D721Med (cell line): ENCODE results near the gene SHANK1.

Experiments used
- DNase-seq: peaks from one replicate; pipeline ENCODE4 v3.0.0; 2011; ENCODE audit warnings: low spot score; ENCODE audit not compliant: insufficient read length
- FAIRE-seq: peaks from 2 replicates; lab custom pipeline; 2011; peaks lifted over from hg19 to GRCh38; lab: Jason Lieb, UNC
- TF ChIP-seq, protein P1 (sequence below): IDR thresholded peaks from 2 replicates; pipeline ENCODE4 v1.5.1; 2012; ENCODE audit warnings: mild to moderate bottlenecking, control low read depth; ENCODE audit not compliant: insufficient read depth; ENCODE audit errors: missing control alignments

SHANK1 gene

DNA sequence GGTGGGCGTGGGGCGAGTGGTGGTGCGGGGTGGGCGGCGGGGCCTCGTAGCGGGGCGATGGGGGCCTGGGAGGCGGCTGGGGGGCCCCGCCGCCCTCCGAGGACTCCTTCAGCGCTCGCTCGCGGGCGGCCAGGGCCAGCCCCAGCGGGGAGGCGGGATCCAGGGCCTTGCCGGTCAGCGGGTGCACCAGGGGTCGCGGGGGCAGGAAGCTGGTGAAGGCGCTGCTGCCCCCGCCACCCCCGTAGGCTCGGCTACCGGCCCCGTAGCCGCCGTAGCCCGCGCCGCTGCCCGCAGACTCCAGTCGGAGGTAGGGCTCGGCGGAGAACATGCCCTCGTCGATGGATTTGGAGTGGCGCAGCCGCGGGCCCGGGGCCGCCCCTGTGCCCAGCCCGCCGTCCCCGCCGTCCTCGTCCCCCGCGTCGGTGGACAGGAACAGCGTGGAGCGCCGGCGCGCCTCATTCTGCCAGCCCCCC is 51.8 kb downstream of the SHANK1 start:
- FAIRE-seq (no peak), DNase-seq (no peak)
- TF ChIP-seq, protein P1, sequence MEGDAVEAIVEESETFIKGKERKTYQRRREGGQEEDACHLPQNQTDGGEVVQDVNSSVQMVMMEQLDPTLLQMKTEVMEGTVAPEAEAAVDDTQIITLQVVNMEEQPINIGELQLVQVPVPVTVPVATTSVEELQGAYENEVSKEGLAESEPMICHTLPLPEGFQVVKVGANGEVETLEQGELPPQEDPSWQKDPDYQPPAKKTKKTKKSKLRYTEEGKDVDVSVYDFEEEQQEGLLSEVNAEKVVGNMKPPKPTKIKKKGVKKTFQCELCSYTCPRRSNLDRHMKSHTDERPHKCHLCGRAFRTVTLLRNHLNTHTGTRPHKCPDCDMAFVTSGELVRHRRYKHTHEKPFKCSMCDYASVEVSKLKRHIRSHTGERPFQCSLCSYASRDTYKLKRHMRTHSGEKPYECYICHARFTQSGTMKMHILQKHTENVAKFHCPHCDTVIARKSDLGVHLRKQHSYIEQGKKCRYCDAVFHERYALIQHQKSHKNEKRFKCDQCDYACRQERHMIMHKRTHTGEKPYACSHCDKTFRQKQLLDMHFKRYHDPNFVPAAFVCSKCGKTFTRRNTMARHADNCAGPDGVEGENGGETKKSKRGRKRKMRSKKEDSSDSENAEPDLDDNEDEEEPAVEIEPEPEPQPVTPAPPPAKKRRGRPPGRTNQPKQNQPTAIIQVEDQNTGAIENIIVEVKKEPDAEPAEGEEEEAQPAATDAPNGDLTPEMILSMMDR, result no peak

DNA sequence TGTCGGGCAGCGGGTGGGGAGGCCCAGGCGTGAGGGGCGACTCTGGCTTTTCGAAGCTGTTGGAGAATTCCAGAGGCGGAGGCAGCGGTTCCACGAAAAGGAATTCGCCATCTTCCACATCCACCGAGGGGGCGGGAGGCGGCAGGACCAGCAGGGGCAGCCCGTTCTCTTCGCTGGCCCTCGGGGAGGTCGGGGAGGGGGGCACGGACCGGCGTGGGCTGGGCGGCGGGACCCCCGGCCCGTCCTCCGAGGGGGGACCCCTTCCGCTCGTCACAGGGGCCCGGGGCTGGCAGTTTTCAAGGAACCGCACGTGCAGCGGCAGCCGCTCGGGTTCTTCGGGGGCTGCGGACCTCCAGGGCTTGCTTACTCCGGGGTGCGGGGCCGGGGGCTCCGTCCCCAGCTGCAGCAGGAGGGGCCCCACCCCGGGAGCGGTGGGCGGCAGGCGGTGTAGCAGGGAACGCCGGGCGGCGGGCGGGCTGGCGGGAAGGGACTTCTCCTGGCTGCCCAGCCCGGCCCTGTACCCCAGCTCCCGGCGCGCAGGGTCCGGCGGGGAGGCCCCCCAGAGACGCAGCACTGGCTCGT is 52.3 kb downstream of the SHANK1 start:
- FAIRE-seq (no peak), DNase-seq (no peak)
- TF ChIP-seq, protein P1, result no peak

DNA sequence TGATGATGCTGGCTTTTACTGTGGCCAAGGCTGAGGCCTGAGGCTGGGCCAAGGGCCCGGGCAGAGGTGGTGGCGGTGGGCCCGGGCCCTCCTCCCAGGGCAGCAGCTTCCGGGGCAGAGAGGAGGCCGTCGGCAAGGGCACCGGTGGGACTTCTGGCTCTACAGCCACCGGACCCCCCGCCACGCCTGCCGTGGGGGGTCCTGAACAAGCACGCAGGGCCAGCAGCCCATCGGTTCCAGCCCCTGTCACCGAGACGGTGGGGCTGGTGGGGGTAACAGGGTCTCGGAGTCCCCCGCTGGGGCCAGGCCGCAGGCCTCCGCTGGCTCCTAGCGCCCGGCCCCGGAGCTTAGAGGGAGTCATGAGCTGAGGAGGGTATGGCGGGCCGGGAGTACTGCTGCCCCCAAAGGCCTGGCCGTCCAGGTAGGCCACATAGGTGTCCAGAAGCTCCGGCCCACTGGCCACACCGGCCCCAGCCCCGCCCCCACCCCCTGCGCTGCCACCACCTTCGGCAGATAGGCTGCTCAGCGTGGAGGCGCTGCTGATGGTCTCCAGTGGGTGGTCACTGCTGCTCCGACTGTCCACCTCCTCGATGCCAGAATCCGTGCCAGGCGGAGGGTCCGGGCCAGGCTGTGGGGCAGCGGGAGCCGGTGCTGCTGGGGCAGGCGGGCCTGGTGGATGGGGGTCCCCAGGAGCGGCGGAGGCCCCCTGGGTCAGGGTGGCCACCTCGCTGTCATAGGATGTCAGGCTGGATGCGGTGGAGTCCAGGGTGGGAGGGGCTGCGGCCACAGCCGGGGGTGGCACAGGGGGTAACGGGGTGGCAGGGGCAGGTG is 53.0 kb downstream of the SHANK1 start:
- no peak for DNase-seq
- TF ChIP-seq, protein P1, result no peak
- FAIRE-seq, result no peak

DNA sequence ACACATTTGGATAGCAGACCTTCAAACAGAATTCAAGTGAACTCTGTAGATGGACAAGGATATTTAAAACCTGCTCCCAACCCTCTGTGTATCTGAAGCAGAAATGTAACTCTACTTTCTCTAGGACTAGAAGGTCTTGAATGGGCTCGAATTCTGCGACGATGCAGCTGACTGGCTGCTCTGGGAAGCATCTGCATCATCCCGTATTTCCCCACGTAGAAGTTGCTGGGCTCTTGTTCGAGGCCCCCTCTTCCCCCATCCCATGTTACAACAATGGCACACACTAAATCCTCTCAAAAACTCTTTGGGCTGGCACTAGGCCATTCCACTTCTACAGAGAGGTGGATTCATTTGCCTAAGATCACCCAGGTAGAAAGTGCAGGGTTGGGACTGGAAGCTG is 55.4 kb downstream of the SHANK1 start:
- no peak for FAIRE-seq
- DNase-seq, result no peak
- TF ChIP-seq, protein P1, result no peak

DNA sequence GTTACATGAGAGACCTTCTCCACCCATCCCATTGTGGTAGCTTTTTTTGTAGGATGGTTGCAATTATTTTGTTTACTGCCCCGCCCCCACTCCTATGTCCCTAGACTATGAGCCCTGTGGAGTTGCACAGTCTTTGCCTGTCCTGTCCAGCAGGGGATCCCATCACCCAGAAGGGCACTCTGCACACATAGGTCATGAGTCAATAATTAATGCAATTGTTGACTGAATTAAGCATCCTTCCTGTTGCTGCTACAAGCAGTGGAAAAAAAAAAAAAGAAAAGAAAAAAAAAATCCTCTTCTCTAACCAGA is 56.2 kb downstream of the SHANK1 start:
- DNase-seq (no peak), FAIRE-seq (no peak)
- TF ChIP-seq, protein P1, result no peak

DNA sequence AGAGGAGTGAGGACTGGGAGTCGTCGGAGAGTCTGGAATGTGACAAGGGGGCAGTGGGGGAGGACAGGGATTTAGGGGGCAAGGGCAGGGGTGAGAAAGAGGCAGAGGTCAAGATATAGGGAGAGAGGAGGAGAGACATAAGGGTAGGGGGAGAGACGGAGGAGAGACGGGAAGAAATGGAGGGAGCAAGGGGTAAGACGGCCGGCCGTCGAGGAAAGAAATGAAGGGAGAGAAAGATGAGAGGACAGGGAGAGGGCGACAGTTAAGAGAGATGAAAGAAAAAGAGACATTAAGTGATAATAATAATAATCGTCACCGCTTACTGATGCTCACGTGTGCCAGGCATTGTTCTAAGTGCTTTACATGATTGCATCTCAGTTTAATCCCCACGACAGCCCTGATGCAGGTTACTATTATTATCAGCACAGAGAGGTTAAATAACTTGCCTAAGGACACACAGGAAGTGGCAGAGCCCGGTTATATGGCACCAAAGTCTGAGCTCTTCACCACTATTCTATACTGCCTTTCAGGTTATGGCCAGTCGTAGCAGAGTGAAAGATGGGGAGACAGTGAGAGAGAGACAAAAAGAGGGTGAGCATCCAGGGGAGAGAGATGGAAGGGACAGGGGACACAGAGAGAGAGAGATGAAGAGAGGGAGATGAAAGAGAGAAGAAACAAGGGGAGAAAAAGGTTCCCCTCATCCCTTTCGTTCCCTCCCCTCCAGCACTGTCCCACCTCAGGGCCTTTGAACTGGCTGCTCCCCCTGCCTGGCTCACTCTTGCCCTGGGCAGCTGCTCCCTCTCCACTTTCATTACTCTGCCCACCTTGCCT is 56.7 kb downstream of the SHANK1 start:
- no peak for FAIRE-seq
- TF ChIP-seq, protein P1, result no peak
- DNase-seq, result no peak
